HL-60 (cell line): Measurements from ENCODE around the gene ASTN2.

Experiments used
- CTCF ChIP-seq: IDR thresholded peaks from one replicate; pipeline ENCODE4 v1.5.1; 2011; ENCODE audit warnings: low read length, control low read depth, inconsistent platforms; ENCODE audit not compliant: insufficient read depth
- GABPA ChIP-seq: IDR thresholded peaks from 2 replicates; pipeline ENCODE4 v1.6.1; 2012; ENCODE audit warnings: low read depth
- POLR2AphosphoS5 ChIP-seq: IDR thresholded peaks from 2 replicates; pipeline ENCODE4 v1.6.1; 2012; ENCODE audit warnings: low read depth
- REST ChIP-seq: IDR thresholded peaks from 2 replicates; pipeline ENCODE4 v1.6.1; 2012; ENCODE audit warnings: low read depth; ENCODE audit not compliant: insufficient replicate concordance

- TF ChIP-seq POLR2AphosphoS5 (no peak), CTCF (no peak), REST (peak; percentile 94), GABPA (no peak)
These were observed 608.8 kb downstream of the ASTN2 start for GRCh38 chr9:116806075-116806474.
